NCI-H2081 (cell line): Measurements from ENCODE around the gene SLC2A4.

ENCODE experiments used
- DNase-seq, 2 experiments: peaks; one replicate each; lab custom pipeline; 2025; lab: John Stamatoyannopoulos, UW

SLC2A4 gene

DNA sequence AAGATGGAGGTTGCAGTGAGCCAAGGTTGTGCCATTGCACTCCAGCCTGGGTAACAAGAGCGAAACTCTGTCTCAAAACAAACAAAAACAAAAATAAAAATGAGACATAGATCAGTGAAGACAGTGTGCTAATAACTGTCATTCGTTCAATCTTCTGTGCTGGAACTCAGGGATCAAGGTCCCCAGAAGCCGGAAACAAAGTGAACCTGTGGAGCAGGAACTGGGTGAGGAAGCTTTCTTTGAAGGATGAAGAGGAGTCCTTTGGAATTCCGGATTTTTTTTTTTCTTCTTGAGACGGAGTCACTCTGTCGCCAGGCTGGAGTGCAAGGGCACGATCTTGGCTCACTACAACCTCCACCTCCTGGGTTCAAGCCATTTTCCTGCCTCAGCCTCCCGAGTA is 2.1 kb upstream of the SLC2A4 start:
- DNase-seq = no peak

DNA sequence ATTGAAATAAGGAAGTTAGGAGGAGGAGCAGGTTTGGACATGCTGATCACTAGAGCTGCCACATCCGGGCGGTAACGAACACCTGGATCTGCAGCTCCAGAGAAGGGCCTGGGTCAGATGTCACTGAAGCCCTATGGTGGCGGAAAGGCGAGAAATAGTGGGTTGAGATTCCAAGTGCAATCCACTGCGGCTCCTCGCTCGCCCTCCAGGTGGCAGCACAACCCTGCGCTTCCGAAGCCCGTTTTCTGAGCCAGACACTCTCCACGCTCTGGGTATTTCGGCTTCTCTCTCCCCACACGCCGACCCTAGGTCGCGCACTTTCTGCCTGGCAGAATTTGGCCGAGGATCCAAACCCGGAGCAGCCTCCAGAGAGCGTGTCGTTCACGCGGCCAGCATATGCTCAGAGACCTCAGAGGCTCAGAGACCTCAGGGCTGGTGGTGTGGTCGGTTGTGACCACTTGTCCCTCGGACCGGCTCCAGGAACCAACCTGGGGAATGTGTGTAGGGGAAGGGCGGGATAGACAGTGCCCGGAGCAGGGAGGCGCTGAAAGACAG is 922 bp upstream of the SLC2A4 start:
- peak; percentile 49 to 63 for DNase-seq

DNA sequence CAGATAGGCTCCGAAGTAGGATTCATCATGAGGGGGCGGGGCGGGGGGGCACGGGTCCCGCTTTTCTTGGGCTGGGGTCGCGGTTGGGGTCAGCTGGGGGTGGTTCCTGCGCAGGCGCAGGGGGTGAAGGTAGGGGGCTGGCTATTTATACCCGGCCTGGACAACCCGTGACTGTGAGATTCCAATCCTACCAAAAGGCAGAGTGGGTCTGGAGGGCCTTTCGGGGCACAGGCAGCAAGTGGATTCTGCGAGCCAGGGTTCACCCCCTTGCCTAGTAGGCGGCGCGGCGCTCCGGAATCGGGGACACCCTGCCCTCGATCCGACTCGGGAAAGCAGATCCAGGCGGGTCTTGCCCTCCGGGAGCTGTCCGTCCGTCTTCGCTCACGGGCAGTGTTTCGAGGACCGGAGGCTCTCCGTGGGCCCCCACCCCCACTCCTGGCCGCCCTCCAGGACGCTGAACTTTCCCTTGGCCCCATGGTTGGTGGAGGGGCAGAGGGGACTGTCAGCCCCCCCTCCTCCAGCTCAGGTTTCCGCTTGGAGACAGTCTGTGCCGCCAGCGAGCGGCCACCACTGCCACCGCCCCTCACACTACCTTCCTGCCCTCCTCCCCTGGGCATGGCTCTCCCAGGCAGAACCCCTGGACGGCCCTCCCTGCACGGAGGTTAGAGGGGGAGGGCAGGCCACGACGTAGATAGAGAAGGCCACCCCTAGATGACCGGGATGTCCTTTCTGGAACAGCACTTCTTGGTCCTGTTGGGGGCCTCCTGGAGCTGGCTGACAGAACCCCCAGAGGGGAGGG is 634 bp downstream of the SLC2A4 start:
- no peak for DNase-seq

DNA sequence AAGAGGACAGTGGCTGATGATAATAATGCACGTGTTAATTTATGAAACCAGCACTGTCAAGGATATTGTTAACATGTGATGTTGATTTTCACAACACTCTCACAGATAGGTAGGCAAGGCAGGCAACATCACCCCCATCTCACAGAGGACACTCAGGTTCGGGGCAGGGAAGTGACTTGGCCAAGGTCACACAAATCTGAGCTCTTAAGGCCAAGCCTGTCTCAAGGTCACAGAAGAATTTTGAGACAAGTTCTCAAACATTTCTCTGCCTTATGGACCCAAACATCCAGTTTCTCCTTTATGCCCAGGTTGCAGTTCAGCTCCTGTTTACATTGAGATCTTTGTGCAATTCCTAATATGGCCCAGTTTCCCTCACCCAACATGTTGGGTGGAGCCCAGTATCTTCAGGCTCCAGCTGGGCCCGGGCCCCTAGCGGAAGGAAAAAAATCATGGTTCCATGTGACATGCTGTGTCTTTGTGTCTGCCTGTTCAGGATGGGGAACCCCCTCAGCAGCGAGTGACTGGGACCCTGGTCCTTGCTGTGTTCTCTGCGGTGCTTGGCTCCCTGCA is 1.3 kb downstream of the SLC2A4 start:
- no peak for DNase-seq

GRCh38 chr17:7283471-7284216 is 2.1 kb downstream of the SLC2A4 start:
- DNase-seq = no peak

DNA sequence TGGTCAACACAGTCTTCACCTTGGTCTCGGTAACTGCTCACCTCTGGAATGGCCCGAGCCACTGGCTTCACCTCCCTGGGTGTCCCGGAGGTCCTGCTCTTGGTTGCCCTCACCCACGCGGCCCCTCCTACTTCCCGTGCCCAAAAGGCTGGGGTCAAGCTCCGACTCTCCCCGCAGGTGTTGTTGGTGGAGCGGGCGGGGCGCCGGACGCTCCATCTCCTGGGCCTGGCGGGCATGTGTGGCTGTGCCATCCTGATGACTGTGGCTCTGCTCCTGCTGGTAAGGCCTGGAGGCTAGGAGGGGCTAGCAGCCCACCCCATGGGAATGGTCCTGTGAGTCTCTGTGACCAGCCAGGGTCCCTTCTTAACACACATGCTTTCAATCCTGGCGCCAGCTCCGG is 3.4 kb downstream of the SLC2A4 start:
- no peak for DNase-seq

DNA sequence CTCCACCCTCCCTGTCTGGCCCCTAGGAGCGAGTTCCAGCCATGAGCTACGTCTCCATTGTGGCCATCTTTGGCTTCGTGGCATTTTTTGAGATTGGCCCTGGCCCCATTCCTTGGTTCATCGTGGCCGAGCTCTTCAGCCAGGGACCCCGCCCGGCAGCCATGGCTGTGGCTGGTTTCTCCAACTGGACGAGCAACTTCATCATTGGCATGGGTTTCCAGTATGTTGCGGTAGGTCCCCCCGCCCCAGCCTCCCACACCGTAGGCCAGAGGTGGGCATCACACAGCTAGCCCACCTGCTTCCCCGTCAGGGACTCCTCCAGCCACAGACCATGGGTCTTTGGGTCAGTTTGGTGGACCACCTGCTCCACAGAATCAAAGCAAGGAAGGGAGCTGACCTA is 4.2 kb downstream of the SLC2A4 start:
- no peak for DNase-seq

DNA sequence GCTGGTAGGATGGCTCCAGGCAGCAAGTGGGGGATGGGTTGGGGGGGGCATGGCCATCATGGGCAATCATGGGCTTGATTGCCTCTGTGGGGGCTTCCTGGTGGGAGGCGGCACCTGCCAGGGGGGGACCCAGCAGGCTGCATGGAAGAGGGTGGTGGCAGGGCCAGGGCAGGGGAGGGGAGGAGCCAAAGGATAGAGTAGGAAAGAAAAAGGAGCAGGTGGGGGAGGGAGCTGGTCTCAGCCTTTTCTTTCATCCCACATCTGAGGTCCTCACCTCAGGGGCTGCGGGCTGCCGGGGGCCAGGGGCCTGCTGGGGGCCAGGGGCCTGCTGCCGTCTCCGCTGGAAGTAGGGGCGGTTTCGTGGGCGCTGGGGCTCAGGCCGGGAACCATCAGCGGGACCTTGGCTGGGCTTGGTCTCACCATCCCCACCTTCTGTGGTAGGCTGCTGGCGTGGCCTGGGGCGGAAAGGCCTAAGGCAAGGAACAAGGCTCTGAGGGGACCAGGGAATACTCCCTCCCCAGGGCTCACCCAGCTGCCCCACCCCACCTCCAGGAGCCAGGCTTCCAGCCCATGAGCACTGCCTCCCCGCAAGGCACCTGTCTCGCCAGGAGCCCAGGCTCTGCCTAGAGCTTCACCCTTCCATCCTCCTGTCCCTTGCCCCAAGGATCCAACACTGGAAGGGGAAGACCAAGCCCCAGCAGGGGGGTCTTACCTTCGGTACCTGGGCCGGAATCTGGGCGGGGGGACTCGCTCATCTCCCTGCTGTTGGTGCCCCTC is 7.9 kb downstream of the SLC2A4 start:
- no peak for DNase-seq

- no peak for DNase-seq
Measured at GRCh38 chr17:7290166-7290565, 8.6 kb downstream of the SLC2A4 start.

- DNase-seq = no peak
Measured at GRCh38 chr17:7290685-7291084, 9.2 kb downstream of the SLC2A4 start.

GRCh38 chr17:7292194-7292593 is 10.7 kb downstream of the SLC2A4 start:
- DNase-seq = no peak

GRCh38 chr17:7292729-7293128 is 11.2 kb downstream of the SLC2A4 start:
- no peak for DNase-seq

DNA sequence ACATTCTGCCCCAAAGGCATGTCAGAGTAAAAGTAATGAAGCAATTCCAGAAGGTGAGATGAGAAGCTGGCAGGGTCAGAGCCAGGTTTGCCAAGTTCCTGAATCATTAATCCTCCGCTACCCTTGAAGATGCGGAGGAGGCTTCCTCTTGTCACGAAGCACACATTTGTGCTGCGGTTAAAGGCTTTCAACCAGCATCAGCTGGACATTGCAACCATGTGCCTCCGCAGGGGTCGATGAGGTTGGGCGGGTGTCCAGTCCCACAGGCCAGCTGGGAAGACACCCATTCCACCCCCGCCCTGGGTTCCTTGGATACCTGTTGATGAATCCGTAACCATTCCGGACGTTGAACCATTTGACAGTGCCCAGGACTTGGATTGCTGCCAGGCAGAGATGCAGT is 11.6 kb downstream of the SLC2A4 start:
- DNase-seq = no peak

GRCh38 chr17:7293816-7294613 is 12.5 kb downstream of the SLC2A4 start:
- no peak for DNase-seq

GRCh38 chr17:7294614-7295153 is 13.2 kb downstream of the SLC2A4 start, which contains the start of gene YBX2:
Gene YBX2 (minus strand): TSS chr17:7294639. CDS start chr17:7294500, 139 bp downstream.
- DNase-seq = peak; percentile 53

- DNase-seq = no peak
Measured at GRCh38 chr17:7295230-7296180, 14.0 kb downstream of the SLC2A4 start.

GRCh38 chr17:7296189-7296861 is 14.8 kb downstream of the SLC2A4 start:
- DNase-seq = peak; percentile 59 to 68

- no peak for DNase-seq
Measured at GRCh38 chr17:7304179-7304578, 22.7 kb downstream of the SLC2A4 start.
